ENCODE results near the gene CBARP. TPM values are rescaled to one million over a fixed set of nuclear protein-coding genes. Genes with fewer than 3 reads are reported as not detected.

Gene CBARP
- total RNA-seq, 1 donor from 2014 or later: 1.5 TPM

GRCh38 chr19:1234051-1234954 lies 3.5 kb downstream of the CBARP start:
- Mint-ChIP-seq H3K4me1 (ENCODE audit: low read depth) (peaks cover 11% of the 10 kb centered on the region), H3K4me3 (no peak overlapping the region), H3K27ac (no peak overlapping the region), H3K9me3 (no peaks in the 10 kb centered on the region), H3K27me3 (ENCODE audit: insufficient read depth) (peaks cover 15% of the 10 kb centered on the region), H3K36me3 (ENCODE audit: low read depth) (no peaks in the 10 kb centered on the region)
- no peak for DNase-seq (ENCODE audit: low spot score)
- intact Hi-C loops (cut with micrococcal nuclease): no loop called here

- Mint-ChIP-seq H3K27ac (no peak overlapping the region), H3K27me3 (ENCODE audit: insufficient read depth) (peaks cover 5% of the 10 kb centered on the region)
These were observed 4.6 kb downstream of the CBARP start for GRCh38 chr19:1233115-1233667.

GRCh38 chr19:1232652-1233072 lies 5.1 kb downstream of the CBARP start:
- H3K36me3 Mint-ChIP-seq (ENCODE audit: low read depth): no peaks in the 10 kb centered on the region
- H3K4me3 Mint-ChIP-seq: no peak overlapping the region
- no peaks in the 10 kb centered on the region for H3K9me3 Mint-ChIP-seq
- DNase-seq (ENCODE audit: low spot score): no peak
- intact Hi-C loops (cut with micrococcal nuclease): no loop called here
- H3K27ac Mint-ChIP-seq: no peak overlapping the region
- no peaks in the 10 kb centered on the region for H3K4me1 Mint-ChIP-seq (ENCODE audit: low read depth)
- peaks cover 4% of the 10 kb centered on the region for H3K27me3 Mint-ChIP-seq (ENCODE audit: insufficient read depth)

More at GRCh38 chr19:1233115-1233667, 4.6 kb downstream of the CBARP start:
- Mint-ChIP-seq H3K4me3 (no peak overlapping the region), H3K36me3 (ENCODE audit: low read depth) (no peaks in the 10 kb centered on the region), H3K9me3 (no peaks in the 10 kb centered on the region), H3K4me1 (ENCODE audit: low read depth) (no peaks in the 10 kb centered on the region)
- DNase-seq (ENCODE audit: low spot score): no peak
- intact Hi-C loops (cut with micrococcal nuclease): no loop called here

- intact Hi-C loops (cut with micrococcal nuclease): no loop called here
- no peak for DNase-seq (ENCODE audit: low spot score)
- H3K4me3 Mint-ChIP-seq: no peak overlapping the region
- H3K9me3 Mint-ChIP-seq: no peaks in the 10 kb centered on the region
- no peaks in the 10 kb centered on the region for H3K4me1 Mint-ChIP-seq (ENCODE audit: low read depth)
- H3K27ac Mint-ChIP-seq: no peak overlapping the region
- no peaks in the 10 kb centered on the region for H3K36me3 Mint-ChIP-seq (ENCODE audit: low read depth)
- peaks cover 4% of the 10 kb centered on the region for H3K27me3 Mint-ChIP-seq (ENCODE audit: insufficient read depth)
These were observed 5.8 kb downstream of the CBARP start for GRCh38 chr19:1231729-1232637.

GRCh38 chr19:1230783-1231489 lies 6.9 kb downstream of the CBARP start:
- H3K36me3 Mint-ChIP-seq (ENCODE audit: low read depth): no peaks in the 10 kb centered on the region
- H3K4me1 Mint-ChIP-seq (ENCODE audit: low read depth): no peaks in the 10 kb centered on the region
- no peak overlapping the region for H3K27ac Mint-ChIP-seq
- DNase-seq (ENCODE audit: low spot score): no peak
- H3K9me3 Mint-ChIP-seq: no peaks in the 10 kb centered on the region
- H3K4me3 Mint-ChIP-seq: no peak overlapping the region
- intact Hi-C loops (cut with micrococcal nuclease): no loop called here
- peaks cover 3% of the 10 kb centered on the region for H3K27me3 Mint-ChIP-seq (ENCODE audit: insufficient read depth)

- H3K27ac Mint-ChIP-seq: no peak overlapping the region
- intact Hi-C loops (cut with micrococcal nuclease): no loop called here
- H3K36me3 Mint-ChIP-seq (ENCODE audit: low read depth): no peaks in the 10 kb centered on the region
- no peaks in the 10 kb centered on the region for H3K4me1 Mint-ChIP-seq (ENCODE audit: low read depth)
- H3K27me3 Mint-ChIP-seq (ENCODE audit: insufficient read depth): peaks cover 2% of the 10 kb centered on the region
- no peak for DNase-seq (ENCODE audit: low spot score)
- H3K4me3 Mint-ChIP-seq: no peak overlapping the region
- no peaks in the 10 kb centered on the region for H3K9me3 Mint-ChIP-seq
These were observed 7.7 kb downstream of the CBARP start for GRCh38 chr19:1229924-1230782.

GRCh38 chr19:1229056-1229923 lies 8.5 kb downstream of the CBARP start:
- no peaks in the 10 kb centered on the region for H3K4me1 Mint-ChIP-seq (ENCODE audit: low read depth)
- no peaks in the 10 kb centered on the region for H3K36me3 Mint-ChIP-seq (ENCODE audit: low read depth)
- H3K27ac Mint-ChIP-seq: no peak overlapping the region
- intact Hi-C loops (cut with micrococcal nuclease): no loop called here
- no peak overlapping the region for H3K4me3 Mint-ChIP-seq
- no peaks in the 10 kb centered on the region for H3K27me3 Mint-ChIP-seq (ENCODE audit: insufficient read depth)
- no peaks in the 10 kb centered on the region for H3K9me3 Mint-ChIP-seq
- DNase-seq (ENCODE audit: low spot score): no peak

GRCh38 chr19:1228161-1228957 lies 9.4 kb downstream of the CBARP start:
- no peak for DNase-seq (ENCODE audit: low spot score)
- H3K4me3 Mint-ChIP-seq: no peak overlapping the region
- H3K27me3 Mint-ChIP-seq (ENCODE audit: insufficient read depth): no peaks in the 10 kb centered on the region
- H3K36me3 Mint-ChIP-seq (ENCODE audit: low read depth): no peaks in the 10 kb centered on the region
- H3K27ac Mint-ChIP-seq: no peak overlapping the region
- H3K4me1 Mint-ChIP-seq (ENCODE audit: low read depth): no peaks in the 10 kb centered on the region
- no peaks in the 10 kb centered on the region for H3K9me3 Mint-ChIP-seq
- intact Hi-C loops (cut with micrococcal nuclease): no loop called here

GRCh38 chr19:1227304-1228054 lies 10.3 kb downstream of the CBARP start:
- no peak for DNase-seq (ENCODE audit: low spot score)
- no peak overlapping the region for H3K4me3 Mint-ChIP-seq
- H3K27me3 Mint-ChIP-seq (ENCODE audit: insufficient read depth): no peaks in the 10 kb centered on the region
- intact Hi-C loops (cut with micrococcal nuclease): no loop called here
- H3K27ac Mint-ChIP-seq: no peak overlapping the region
- no peaks in the 10 kb centered on the region for H3K36me3 Mint-ChIP-seq (ENCODE audit: low read depth)
- no peaks in the 10 kb centered on the region for H3K4me1 Mint-ChIP-seq (ENCODE audit: low read depth)
- no peaks in the 10 kb centered on the region for H3K9me3 Mint-ChIP-seq

GRCh38 chr19:1226522-1227303 lies 11.1 kb downstream of the CBARP start:
- Mint-ChIP-seq H3K27ac (no peak overlapping the region), H3K4me3 (no peak overlapping the region), H3K4me1 (ENCODE audit: low read depth) (no peaks in the 10 kb centered on the region), H3K36me3 (ENCODE audit: low read depth) (no peaks in the 10 kb centered on the region), H3K9me3 (no peaks in the 10 kb centered on the region), H3K27me3 (ENCODE audit: insufficient read depth) (no peaks in the 10 kb centered on the region)
- intact Hi-C loops (cut with micrococcal nuclease): no loop called here
- DNase-seq (ENCODE audit: low spot score): no peak

Data from activated T-helper 1 cell treated with anti-CD3 and anti-CD28 coated beads, Interleukin-12 subunit alpha, Interleukin-12 subunit beta, Interleukin-2, Interleukin-4 antibody, amounts not matched to agents 30 ng/mL and 10 ng/mL and 1 ng/mL, durations not matched to agents 14 hours and 24 hours and 36 hours (primary cell).